SK-N-SH (cell line): ENCODE results near the gene RNF157. TPM values are rescaled to one million over a fixed set of nuclear protein-coding genes. Genes with fewer than 3 reads are reported as not detected.

ENCODE experiments used
- CTCF ChIA-PET: fragments of 300-600, 350-600 bp; formaldehyde crosslinking; extraction: SDS; loops from one replicate; lab custom pipeline; 2021; lab: Yijun Ruan, JAX
- POLR2A ChIA-PET: fragments of 350-600 bp; sonication (Branson Sonifier 250); formaldehyde crosslinking; extraction: SDS; loops from one replicate; lab custom pipeline; 2020; ENCODE audit warnings: antibody characterized with exemption, inconsistent platforms; lab: Yijun Ruan, JAX
- DNase-seq: peaks from one replicate; pipeline ENCODE4 v3.0.0; 2012
- H2AFZ ChIP-seq: fragments of 200-600 bp; sonication (generic); 2 replicates; pipeline ENCODE4 v1.8.1; 2016; ENCODE audit warnings: antibody characterized with exemption, mild to moderate bottlenecking, low read depth
- H3F3A ChIP-seq: fragments of 200-600 bp; sonication (generic); replicated peaks from 2 replicates; pipeline ENCODE3; 2016; ENCODE audit warnings: antibody characterized with exemption, mild to moderate bottlenecking; ENCODE audit not compliant: insufficient read depth
- H3K27ac ChIP-seq, 2 experiments: fragments of 200-500 bp in 1 of 2; fragments of 200-600 bp in 1 of 2; sonication (Bioruptor generic) in 1 of 2; sonication (generic), shearing (Covaris generic) in 1 of 2; 2 replicates each; pipeline versions ENCODE4 v1.5.1 to v1.6.1; 2014 to 2016; ENCODE audit warnings: low read depth in 2 of 2, inconsistent platforms in 1 of 2, low read length in 1 of 2, mild to moderate bottlenecking in 1 of 2, mixed read lengths in 1 of 2
- H3K27me3 ChIP-seq: fragments of 200-600 bp; sonication (generic), shearing (Covaris generic); 2 replicates; pipeline ENCODE4 v1.6.1; 2016; ENCODE audit warnings: mixed run types; ENCODE audit not compliant: insufficient read depth
- H3K36me3 ChIP-seq, 2 experiments: fragments of 200-500 bp in 1 of 2; fragments of 200-600 bp in 1 of 2; sonication (Bioruptor generic) in 1 of 2; sonication (generic) in 1 of 2; replicated peaks in 1 of 2; 2 replicates each; pipeline versions ENCODE3 to v1.5.1; 2014 to 2016; ENCODE audit warnings: low read length in 1 of 2, mild to moderate bottlenecking in 1 of 2; ENCODE audit not compliant: insufficient read depth in 2 of 2, control insufficient read depth in 1 of 2
- H3K4me1 ChIP-seq, 2 experiments: fragments of 200-500 bp in 1 of 2; fragments of 200-600 bp in 1 of 2; sonication (Bioruptor generic) in 1 of 2; sonication (generic), shearing (Covaris generic) in 1 of 2; 2 replicates each; pipeline versions ENCODE4 v1.5.1 to v1.6.1; 2014 to 2016; ENCODE audit warnings: low read depth in 1 of 2, low read length in 1 of 2, mixed run types in 1 of 2; ENCODE audit not compliant: insufficient read depth in 2 of 2, control insufficient read depth in 1 of 2
- H3K4me2 ChIP-seq: fragments of 200-600 bp; sonication (generic), shearing (Covaris generic); 2 replicates; pipeline ENCODE4 v1.6.1; 2017; ENCODE audit warnings: mixed run types
- H3K4me3 ChIP-seq, 2 experiments: fragments of 200-500 bp in 1 of 2; fragments of 200-600 bp in 1 of 2; sonication (Bioruptor generic) in 1 of 2; sonication (generic), shearing (Covaris generic) in 1 of 2; 2 replicates each; pipeline versions ENCODE4 v1.5.1 to v1.8.1; 2014 to 2016; ENCODE audit warnings: low read depth in 2 of 2, inconsistent platforms in 1 of 2, low read length in 1 of 2, mild to moderate bottlenecking in 1 of 2, mixed read lengths in 1 of 2, moderate library complexity in 1 of 2
- H3K79me2 ChIP-seq: fragments of 200-600 bp; sonication (generic); 2 replicates; pipeline ENCODE4 v1.8.1; 2017; ENCODE audit warnings: mild to moderate bottlenecking; ENCODE audit not compliant: insufficient read depth
- H3K9ac ChIP-seq: fragments of 200-600 bp; sonication (generic); 2 replicates; pipeline ENCODE4 v1.6.1; 2017; ENCODE audit warnings: mixed run types
- H3K9me2 ChIP-seq: fragments of 200-600 bp; sonication (generic); 2 replicates; pipeline ENCODE4 v1.6.1; 2017; ENCODE audit warnings: mixed run types
- H3K9me3 ChIP-seq: fragments of 200-600 bp; sonication (generic); 2 replicates; pipeline ENCODE4 v1.6.1; 2017; ENCODE audit warnings: mixed run types, mild to moderate bottlenecking, moderate library complexity
- H4K20me1 ChIP-seq: fragments of 200-600 bp; sonication (generic); 2 replicates; pipeline ENCODE4 v1.6.1; 2017; ENCODE audit warnings: mild to moderate bottlenecking, mixed run types; ENCODE audit not compliant: insufficient read depth
- CHD2 ChIP-seq: fragments of 150-350 bp; IDR thresholded peaks from 2 replicates; pipeline ENCODE4 v1.6.1; 2018; ENCODE audit warnings: low read length; ENCODE audit not compliant: partially characterized antibody
- CTCF ChIP-seq: fragments of 200-600 bp; sonication (generic); IDR thresholded peaks from 2 replicates; pipeline ENCODE4 v1.6.1; 2017; ENCODE audit warnings: antibody characterized with exemption, mild to moderate bottlenecking, moderate library complexity
- ELF1 ChIP-seq: IDR thresholded peaks from 2 replicates; pipeline ENCODE4 v1.4.0; 2012
- FOSL2 ChIP-seq: IDR thresholded peaks from 2 replicates; pipeline ENCODE4 v1.4.0; 2012; ENCODE audit warnings: low read depth, mild to moderate bottlenecking, moderate library complexity, borderline replicate concordance
- FOXM1 ChIP-seq: IDR thresholded peaks from 2 replicates; pipeline ENCODE4 v1.4.0; 2012; ENCODE audit warnings: low read depth, mild to moderate bottlenecking
- IRF3 ChIP-seq: fragments of 150-350 bp; IDR thresholded peaks from 2 replicates; pipeline ENCODE4 v1.6.1; 2016; ENCODE audit warnings: mild to moderate bottlenecking, low read depth, low read length
- JUND ChIP-seq: IDR thresholded peaks from 2 replicates; pipeline ENCODE4 v1.4.0; 2012
- MAX ChIP-seq: IDR thresholded peaks from 2 replicates; pipeline ENCODE4 v1.4.0; 2012; ENCODE audit warnings: low read depth
- MXI1 ChIP-seq: IDR thresholded peaks from 2 replicates; pipeline ENCODE4 v1.6.1; 2012; ENCODE audit warnings: mild to moderate bottlenecking, low read depth, low read length, improper control_type of control experiment
- NRF1 ChIP-seq: IDR thresholded peaks from 2 replicates; pipeline ENCODE4 v1.6.1; 2012; ENCODE audit warnings: low read depth, mild to moderate bottlenecking, low read length
- POLR2AphosphoS5 ChIP-seq: IDR thresholded peaks from 2 replicates; pipeline ENCODE4 v1.6.1; 2012; ENCODE audit warnings: low read depth, low read length
- RCOR1 ChIP-seq: fragments of 150-350 bp; IDR thresholded peaks from 2 replicates; pipeline ENCODE4 v1.6.1; 2017; ENCODE audit warnings: antibody characterized with exemption, low read length
- RFX5 ChIP-seq: IDR thresholded peaks from 2 replicates; pipeline ENCODE4 v1.6.1; 2012; ENCODE audit warnings: mild to moderate bottlenecking, improper control_type of control experiment, low read length
- RXRA ChIP-seq: IDR thresholded peaks from 2 replicates; pipeline ENCODE4 v1.4.0; 2012; ENCODE audit warnings: low read depth, mild to moderate bottlenecking, borderline replicate concordance
- SIN3A ChIP-seq: IDR thresholded peaks from 2 replicates; pipeline ENCODE4 v1.6.1; 2012; ENCODE audit warnings: low read depth, mild to moderate bottlenecking, low read length, moderate library complexity, borderline replicate concordance
- SMC3 ChIP-seq: IDR thresholded peaks from 2 replicates; pipeline ENCODE4 v1.6.1; 2012; ENCODE audit warnings: low read depth, low read length, improper control_type of control experiment
- TAF1 ChIP-seq: IDR thresholded peaks from 2 replicates; pipeline ENCODE4 v1.6.1; 2012; ENCODE audit warnings: low read depth, mild to moderate bottlenecking, low read length, moderate library complexity, borderline replicate concordance
- TCF12 ChIP-seq: IDR thresholded peaks from 2 replicates; pipeline ENCODE4 v1.4.0; 2012
- TEAD4 ChIP-seq: IDR thresholded peaks from 2 replicates; pipeline ENCODE4 v1.4.0; 2012; ENCODE audit warnings: mild to moderate bottlenecking, borderline replicate concordance; ENCODE audit not compliant: insufficient read depth
- USF1 ChIP-seq: IDR thresholded peaks from 2 replicates; pipeline ENCODE4 v1.4.0; 2012; ENCODE audit warnings: low read depth, borderline replicate concordance
- YY1 ChIP-seq: IDR thresholded peaks from 2 replicates; pipeline ENCODE4 v1.4.0; 2012; ENCODE audit warnings: low read depth, mild to moderate bottlenecking
- WGBS: methylation state at CpG from one replicate; pipeline ENCODE4 v1.1.6; 2017; ENCODE audit warnings: low lambda C conversion rate; 5-methylcytosine and 5-hydroxymethylcytosine counted together
- polyA plus RNA-seq, 3 experiments: library from polyadenylated mRNA; depleted of rRNA; stranded (reverse); fragments of >200 nt; gene quantifications; 2 replicates each; pipeline ENCODE4 v1.2.3, GENCODE V29; 2012
- TF ChIP-seq, protein P1 (sequence below): IDR thresholded peaks from 2 replicates; pipeline ENCODE4; 2012

Gene RNF157
- polyA plus RNA-seq, 1 of the 3 experiments (the other 2 are of a cell fraction) = 5.2 TPM

GRCh38 chr17:76141212-76142038, 98.9 kb downstream of the RNF157 start, which contains the start of gene FOXJ1 (continued):
- TF ChIP-seq POLR2AphosphoS5 (peak; percentile 24; the same call in 1 of the 2 replicates), MXI1 (peak; percentile 98), CHD2 (peak; percentile 53), IRF3 (peak; percentile 36; the same call in 1 of the 2 replicates), RCOR1 (no peak), RXRA (no peak), CTCF (no peak), ELF1 (no peak), RFX5 (peak; percentile 58; the same call in 1 of the 2 replicates), FOXM1 (no peak), SIN3A (peak; percentile 92; the same call in 1 of the 2 replicates), SMC3 (no peak), TAF1 (no peak)
- TF ChIP-seq, protein P1, sequence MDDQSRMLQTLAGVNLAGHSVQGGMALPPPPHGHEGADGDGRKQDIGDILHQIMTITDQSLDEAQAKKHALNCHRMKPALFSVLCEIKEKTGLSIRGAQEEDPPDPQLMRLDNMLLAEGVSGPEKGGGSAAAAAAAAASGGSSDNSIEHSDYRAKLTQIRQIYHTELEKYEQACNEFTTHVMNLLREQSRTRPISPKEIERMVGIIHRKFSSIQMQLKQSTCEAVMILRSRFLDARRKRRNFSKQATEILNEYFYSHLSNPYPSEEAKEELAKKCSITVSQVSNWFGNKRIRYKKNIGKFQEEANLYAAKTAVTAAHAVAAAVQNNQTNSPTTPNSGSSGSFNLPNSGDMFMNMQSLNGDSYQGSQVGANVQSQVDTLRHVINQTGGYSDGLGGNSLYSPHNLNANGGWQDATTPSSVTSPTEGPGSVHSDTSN = peak; percentile 62

GRCh38 chr17:76140661-76141211, 99.6 kb downstream of the RNF157 start:
- Histone ChIP-seq H3F3A (peaks cover 4% of the 10 kb centered on the region), H3K9ac (no peak overlapping the region), H3K4me2 (peak overlapping the region; percentile 99), H3K27ac (no peak overlapping the region), H3K4me3 (peak overlapping the region; percentile 55 to 63), H3K36me3 (no peaks in the 10 kb centered on the region), H4K20me1 (no peaks in the 10 kb centered on the region), H3K79me2 (no peaks in the 10 kb centered on the region), H2AFZ (peak overlapping the region; percentile 85; the same call in 1 of the 2 replicates), H3K9me3 (no peaks in the 10 kb centered on the region), H3K27me3 (peaks cover 20% of the 10 kb centered on the region; the same call in 1 of the 2 replicates), H3K9me2 (no peaks in the 10 kb centered on the region), H3K4me1 (peaks cover 0 to 16% of the 10 kb centered on the region in 2 experiments; a peak in 2 of 4 replicates)
- DNase-seq = no peak
- ChIA-PET CTCF (interaction anchor here (0.7 to 16.5 kb wide), 9 partner anchors 15 to 192 kb away, joined by 3 to 119 read pairs (median 4); no protein-coding TSS in a partner anchor), POLR2A (interaction anchor here (0.9 kb wide), 1 partner anchor 14 kb away, joined by 3 read pairs; no protein-coding TSS in a partner anchor)
- 20% methylated on average over 23 of the region's 24 CpGs for WGBS
- TF ChIP-seq MAX (no peak), NRF1 (no peak), CHD2 (no peak), IRF3 (no peak), USF1 (no peak), YY1 (no peak), SMC3 (no peak), TCF12 (no peak), MXI1 (no peak), RXRA (no peak), ELF1 (no peak), RCOR1 (no peak), FOSL2 (no peak), FOXM1 (no peak), JUND (no peak), TEAD4 (no peak), POLR2AphosphoS5 (no peak)
